Measurements from ENCODE around the gene TOMM5.
"Not testable (repeated sequence)": the region's sequence is repeated elsewhere in the genome, so short reads cannot be mapped to it uniquely, and the experiment has no call there.

Gene TOMM5

GRCh38 chr9:37611014-37611413 is 18.6 kb upstream of the TOMM5 start:
- Histone ChIP-seq H3K4me2 (ENCODE audit: low read length) (no peak overlapping the region), H3K4me1 (ENCODE audit: control insufficient read depth, insufficient read depth, low read length) (no peaks in the 10 kb centered on the region), H3K27me3 (ENCODE audit: control insufficient read depth, insufficient read depth, low read length) (peaks cover 54% of the 10 kb centered on the region), H3K36me3 (ENCODE audit: insufficient read depth, low read length) (no peaks in the 10 kb centered on the region), H3K4me3 (ENCODE audit: low read length) (no peak overlapping the region), H3K9ac (ENCODE audit: low read depth, low read length) (no peak overlapping the region), H3K9me3 (replicated peaks; ENCODE audit: low read length) (no peaks in the 10 kb centered on the region)

GRCh38 chr9:37609735-37610397 is 17.5 kb upstream of the TOMM5 start:
- Histone ChIP-seq H3K27me3 (ENCODE audit: control insufficient read depth, insufficient read depth, low read length) (peaks cover 64% of the 10 kb centered on the region), H3K4me2 (ENCODE audit: low read length) (no peak overlapping the region), H3K4me1 (ENCODE audit: control insufficient read depth, insufficient read depth, low read length) (no peaks in the 10 kb centered on the region), H3K9me3 (replicated peaks; ENCODE audit: low read length) (no peaks in the 10 kb centered on the region), H3K9ac (ENCODE audit: low read depth, low read length) (no peak overlapping the region), H3K36me3 (ENCODE audit: insufficient read depth, low read length) (no peaks in the 10 kb centered on the region), H3K4me3 (ENCODE audit: low read length) (no peak overlapping the region)

GRCh38 chr9:37608250-37608649 is 15.9 kb upstream of the TOMM5 start:
- Histone ChIP-seq H3K36me3 (ENCODE audit: insufficient read depth, low read length) (no peaks in the 10 kb centered on the region), H3K4me3 (ENCODE audit: low read length) (no peak overlapping the region), H3K4me1 (ENCODE audit: control insufficient read depth, insufficient read depth, low read length) (no peaks in the 10 kb centered on the region), H3K9me3 (replicated peaks; ENCODE audit: low read length) (no peaks in the 10 kb centered on the region), H3K27me3 (ENCODE audit: control insufficient read depth, insufficient read depth, low read length) (peaks cover 68% of the 10 kb centered on the region), H3K9ac (ENCODE audit: low read depth, low read length) (no peak overlapping the region), H3K4me2 (ENCODE audit: low read length) (no peak overlapping the region)

GRCh38 chr9:37604296-37604695 is 11.9 kb upstream of the TOMM5 start:
- Histone ChIP-seq H3K4me2 (ENCODE audit: low read length) (no peak overlapping the region), H3K36me3 (ENCODE audit: insufficient read depth, low read length) (no peaks in the 10 kb centered on the region), H3K4me3 (ENCODE audit: low read length) (no peak overlapping the region), H3K27me3 (ENCODE audit: control insufficient read depth, insufficient read depth, low read length) (peaks cover 52% of the 10 kb centered on the region), H3K9me3 (replicated peaks; ENCODE audit: low read length) (no peaks in the 10 kb centered on the region), H3K4me1 (ENCODE audit: control insufficient read depth, insufficient read depth, low read length) (no peaks in the 10 kb centered on the region), H3K9ac (ENCODE audit: low read depth, low read length) (no peak overlapping the region)

- H3K27me3 ChIP-seq (ENCODE audit: control insufficient read depth, insufficient read depth, low read length), result peaks cover 46% of the 10 kb centered on the region
Observed at GRCh38 chr9:37602817-37603216, 10.4 kb upstream of the TOMM5 start.

GRCh38 chr9:37602061-37602460 is 9.7 kb upstream of the TOMM5 start:
- H3K27me3 ChIP-seq (ENCODE audit: control insufficient read depth, insufficient read depth, low read length), result peaks cover 43% of the 10 kb centered on the region
- not testable (repeated sequence) for H3K9ac ChIP-seq (ENCODE audit: low read depth, low read length); H3K9me3 ChIP-seq (replicated peaks; ENCODE audit: low read length); H3K4me3 ChIP-seq (ENCODE audit: low read length); H3K4me1 ChIP-seq (ENCODE audit: control insufficient read depth, insufficient read depth, low read length); H3K36me3 ChIP-seq (ENCODE audit: insufficient read depth, low read length); H3K4me2 ChIP-seq (ENCODE audit: low read length)

More at GRCh38 chr9:37602817-37603216, 10.4 kb upstream of the TOMM5 start:
- Histone ChIP-seq H3K4me2 (ENCODE audit: low read length) (no peak overlapping the region), H3K4me3 (ENCODE audit: low read length) (no peak overlapping the region), H3K4me1 (ENCODE audit: control insufficient read depth, insufficient read depth, low read length) (no peaks in the 10 kb centered on the region), H3K9me3 (replicated peaks; ENCODE audit: low read length) (no peaks in the 10 kb centered on the region), H3K9ac (ENCODE audit: low read depth, low read length) (no peak overlapping the region), H3K36me3 (ENCODE audit: insufficient read depth, low read length) (no peaks in the 10 kb centered on the region)

- no peak overlapping the region for H3K9ac ChIP-seq (ENCODE audit: low read depth, low read length)
- no peak overlapping the region for H3K4me2 ChIP-seq (ENCODE audit: low read length)
- no peaks in the 10 kb centered on the region for H3K9me3 ChIP-seq (replicated peaks; ENCODE audit: low read length)
- H3K27me3 ChIP-seq (ENCODE audit: control insufficient read depth, insufficient read depth, low read length), result peaks cover 20% of the 10 kb centered on the region
- H3K4me1 ChIP-seq (ENCODE audit: control insufficient read depth, insufficient read depth, low read length), result peaks cover 4% of the 10 kb centered on the region
- no peak overlapping the region for H3K4me3 ChIP-seq (ENCODE audit: low read length)
- H3K36me3 ChIP-seq (ENCODE audit: insufficient read depth, low read length), result no peaks in the 10 kb centered on the region
Observed at GRCh38 chr9:37596504-37596903, 4.1 kb upstream of the TOMM5 start.

GRCh38 chr9:37593883-37594448 is 1.6 kb upstream of the TOMM5 start:
- Histone ChIP-seq H3K9me3 (replicated peaks; ENCODE audit: low read length) (no peaks in the 10 kb centered on the region), H3K9ac (ENCODE audit: low read depth, low read length) (no peak overlapping the region), H3K4me2 (ENCODE audit: low read length) (peak overlapping the region; percentile 54), H3K4me1 (ENCODE audit: control insufficient read depth, insufficient read depth, low read length) (peaks cover 21% of the 10 kb centered on the region), H3K27me3 (ENCODE audit: control insufficient read depth, insufficient read depth, low read length) (peaks cover 13% of the 10 kb centered on the region), H3K4me3 (ENCODE audit: low read length) (no peak overlapping the region), H3K36me3 (ENCODE audit: insufficient read depth, low read length) (peaks cover 9% of the 10 kb centered on the region)

GRCh38 chr9:37587521-37587920 is 4.9 kb downstream of the TOMM5 start:
- Histone ChIP-seq H3K9me3 (replicated peaks; ENCODE audit: low read length) (no peaks in the 10 kb centered on the region), H3K4me1 (ENCODE audit: control insufficient read depth, insufficient read depth, low read length) (peaks cover 19% of the 10 kb centered on the region), H3K27me3 (ENCODE audit: control insufficient read depth, insufficient read depth, low read length) (no peaks in the 10 kb centered on the region), H3K4me2 (ENCODE audit: low read length) (no peak overlapping the region), H3K36me3 (ENCODE audit: insufficient read depth, low read length) (peaks cover 64% of the 10 kb centered on the region), H3K4me3 (ENCODE audit: low read length) (no peak overlapping the region), H3K9ac (ENCODE audit: low read depth, low read length) (no peak overlapping the region)

GRCh38 chr9:37583522-37584121 is 8.8 kb downstream of the TOMM5 start:
- no peak overlapping the region for H3K4me2 ChIP-seq (ENCODE audit: low read length)
- H3K4me1 ChIP-seq (ENCODE audit: control insufficient read depth, insufficient read depth, low read length), result no peaks in the 10 kb centered on the region
- H3K9me3 ChIP-seq (replicated peaks; ENCODE audit: low read length), result no peaks in the 10 kb centered on the region
- no peak overlapping the region for H3K9ac ChIP-seq (ENCODE audit: low read depth, low read length)
- H3K36me3 ChIP-seq (ENCODE audit: insufficient read depth, low read length), result peaks cover 62% of the 10 kb centered on the region
- H3K27me3 ChIP-seq (ENCODE audit: control insufficient read depth, insufficient read depth, low read length), result no peaks in the 10 kb centered on the region
- H3K4me3 ChIP-seq (ENCODE audit: low read length), result no peak overlapping the region

- Histone ChIP-seq H3K4me1 (ENCODE audit: control insufficient read depth, insufficient read depth, low read length) (no peaks in the 10 kb centered on the region), H3K9me3 (replicated peaks; ENCODE audit: low read length) (no peaks in the 10 kb centered on the region), H3K27me3 (ENCODE audit: control insufficient read depth, insufficient read depth, low read length) (no peaks in the 10 kb centered on the region), H3K36me3 (ENCODE audit: insufficient read depth, low read length) (peaks cover 52% of the 10 kb centered on the region), H3K9ac (ENCODE audit: low read depth, low read length) (no peak overlapping the region), H3K4me3 (ENCODE audit: low read length) (no peak overlapping the region), H3K4me2 (ENCODE audit: low read length) (no peak overlapping the region)
Observed at GRCh38 chr9:37582548-37583157, 9.7 kb downstream of the TOMM5 start.
